ENCODE results near the gene FAM89B.

DNA sequence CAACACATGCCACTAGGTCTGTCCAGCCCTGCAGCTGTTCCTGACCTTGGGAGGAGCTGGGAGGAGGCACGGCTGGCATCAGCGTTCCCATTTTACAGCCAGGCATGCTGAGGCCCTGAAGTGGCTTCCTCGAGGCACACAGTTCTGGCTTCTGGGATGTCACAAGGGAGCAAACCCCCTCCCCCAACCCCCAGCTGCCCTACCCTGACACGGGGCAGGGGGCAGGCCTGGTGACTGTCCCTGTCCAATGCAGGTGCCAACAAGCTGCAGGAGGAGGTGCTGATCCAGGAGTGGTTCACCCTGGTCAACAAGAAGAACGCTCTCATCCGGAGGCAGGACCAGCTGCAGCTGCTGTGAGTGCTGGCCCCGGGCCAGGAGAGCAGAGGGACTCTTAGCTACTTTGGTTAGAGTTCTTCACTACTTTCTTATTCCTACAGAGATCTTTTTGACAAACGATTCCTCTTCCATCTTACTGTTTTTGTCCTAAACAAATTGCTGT, 18.0 kb downstream of the FAM89B start:
- TF ChIP-seq, protein P1, sequence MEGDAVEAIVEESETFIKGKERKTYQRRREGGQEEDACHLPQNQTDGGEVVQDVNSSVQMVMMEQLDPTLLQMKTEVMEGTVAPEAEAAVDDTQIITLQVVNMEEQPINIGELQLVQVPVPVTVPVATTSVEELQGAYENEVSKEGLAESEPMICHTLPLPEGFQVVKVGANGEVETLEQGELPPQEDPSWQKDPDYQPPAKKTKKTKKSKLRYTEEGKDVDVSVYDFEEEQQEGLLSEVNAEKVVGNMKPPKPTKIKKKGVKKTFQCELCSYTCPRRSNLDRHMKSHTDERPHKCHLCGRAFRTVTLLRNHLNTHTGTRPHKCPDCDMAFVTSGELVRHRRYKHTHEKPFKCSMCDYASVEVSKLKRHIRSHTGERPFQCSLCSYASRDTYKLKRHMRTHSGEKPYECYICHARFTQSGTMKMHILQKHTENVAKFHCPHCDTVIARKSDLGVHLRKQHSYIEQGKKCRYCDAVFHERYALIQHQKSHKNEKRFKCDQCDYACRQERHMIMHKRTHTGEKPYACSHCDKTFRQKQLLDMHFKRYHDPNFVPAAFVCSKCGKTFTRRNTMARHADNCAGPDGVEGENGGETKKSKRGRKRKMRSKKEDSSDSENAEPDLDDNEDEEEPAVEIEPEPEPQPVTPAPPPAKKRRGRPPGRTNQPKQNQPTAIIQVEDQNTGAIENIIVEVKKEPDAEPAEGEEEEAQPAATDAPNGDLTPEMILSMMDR (IDR thresholded peaks at IDR 0.05 in 4 of 5, conservative IDR thresholded peaks at IDR 0.05 in 1 of 5), result no peak
- TF ChIP-seq POLR2A (IDR thresholded peaks at IDR 0.05), result no peak

Measured in gastrocnemius medialis (tissue), 4 donors.